Endothelial cell of umbilical vein (primary cell): ENCODE measurements around the gene ANKS6. TPM values are rescaled to one million over a fixed set of nuclear protein-coding genes. Genes with fewer than 3 reads are reported as not detected.

Experiments
- BruUV-seq: library from RNA; stranded (reverse); fragments of 400-500 nt; replicated peaks from 2 replicates; lab custom pipeline; 2021; lab: Mats Ljungman, UMichigan
- CTCF ChIA-PET: fragments of 300-600, 350-600 bp; sonication (Branson Sonifier 250); formaldehyde crosslinking; loops from one replicate; lab custom pipeline; 2021; ENCODE audit warnings: antibody characterized with exemption, inconsistent platforms; lab: Charles Lee
- POLR2A ChIA-PET: fragments of 300-600, 350-600 bp; sonication (Branson Sonifier 250); formaldehyde crosslinking; loops from one replicate; lab custom pipeline; 2021; ENCODE audit warnings: antibody characterized with exemption, inconsistent platforms; lab: Charles Lee
- DNase-seq: peaks from one replicate; pipeline ENCODE4 v3.0.0-alpha.2; 2011; ENCODE audit warnings: low read depth, low spot score
- FAIRE-seq: peaks from 2 replicates; lab custom pipeline; 2011; peaks lifted over from hg19 to GRCh38; lab: Jason Lieb, UNC
- H2AFZ ChIP-seq: 2 replicates; pipeline ENCODE4 v1.6.0; 2012; ENCODE audit warnings: low read depth, low read length, control low read depth, inconsistent platforms
- H3K27ac ChIP-seq: 2 replicates; pipeline ENCODE4 v1.5.1; 2011; ENCODE audit warnings: low read depth, mild to moderate bottlenecking, control low read depth, low read length, moderate library complexity; ENCODE audit not compliant: insufficient read depth
- H3K27me3 ChIP-seq, 2 experiments: 2 replicates each; pipeline versions ENCODE4 v1.6.0 to v1.6.1; 2011; ENCODE audit warnings: low read length in 2 of 2, mixed read lengths in 1 of 2; ENCODE audit not compliant: control insufficient read depth in 2 of 2, insufficient read depth in 2 of 2
- H3K36me3 ChIP-seq, 2 experiments: 2 replicates in 1 of 2; 3 replicates in 1 of 2; pipeline ENCODE4 v1.5.1; 2011; ENCODE audit warnings: low read length in 2 of 2, mild to moderate bottlenecking in 1 of 2, moderate library complexity in 1 of 2; ENCODE audit not compliant: control insufficient read depth in 2 of 2, insufficient read depth in 2 of 2; ENCODE audit errors: extremely low read depth in 1 of 2
- H3K4me1 ChIP-seq: 3 replicates; pipeline ENCODE4 v1.5.1; 2011; ENCODE audit warnings: mild to moderate bottlenecking, low read length; ENCODE audit not compliant: control insufficient read depth, insufficient read depth; ENCODE audit errors: extremely low read depth
- H3K4me2 ChIP-seq: 2 replicates; pipeline ENCODE4 v1.6.1; 2011; ENCODE audit warnings: low read length, control low read depth, mixed read lengths; ENCODE audit not compliant: insufficient read depth
- H3K4me3 ChIP-seq, 3 experiments: fragments of 200-600 bp in 1 of 3; sonication (generic), shearing (Covaris generic) in 1 of 3; replicated peaks in 1 of 3; 2 replicates each; pipeline ENCODE4 v1.5.1; 2011 to 2016; ENCODE audit warnings: control low read depth in 3 of 3, low read length in 3 of 3, mild to moderate bottlenecking in 2 of 3, inconsistent platforms in 1 of 3, low read depth in 1 of 3, moderate library complexity in 1 of 3; ENCODE audit not compliant: insufficient read depth in 1 of 3
- H3K79me2 ChIP-seq: 2 replicates; pipeline ENCODE4 v1.6.0; 2012; ENCODE audit warnings: low read length, inconsistent platforms; ENCODE audit not compliant: control insufficient read depth, insufficient read depth
- H3K9ac ChIP-seq: replicated peaks from 2 replicates; pipeline ENCODE3; 2011; ENCODE audit warnings: low read length, control low read depth; ENCODE audit not compliant: insufficient read depth; ENCODE audit errors: extremely low read depth
- H3K9me1 ChIP-seq: replicated peaks from 3 replicates; pipeline ENCODE4 v1.6.0; 2011; ENCODE audit warnings: mild to moderate bottlenecking, low read length; ENCODE audit not compliant: control insufficient read depth, insufficient read depth; ENCODE audit errors: extremely low read depth
- H3K9me3 ChIP-seq: replicated peaks from 2 replicates; pipeline ENCODE4 v1.5.1; 2012; ENCODE audit warnings: low read length, inconsistent platforms; ENCODE audit not compliant: control insufficient read depth, insufficient read depth
- H4K20me1 ChIP-seq: replicated peaks from 2 replicates; pipeline ENCODE3; 2011; ENCODE audit warnings: mild to moderate bottlenecking, low read length; ENCODE audit not compliant: control insufficient read depth, insufficient read depth; ENCODE audit errors: extremely low read depth
- EZH2 ChIP-seq: IDR thresholded peaks from 2 replicates; pipeline ENCODE4 v1.6.1; 2012; ENCODE audit warnings: borderline replicate concordance, low read depth, mild to moderate bottlenecking, moderate library complexity, low read length, inconsistent platforms; ENCODE audit not compliant: severe bottlenecking
- FOS ChIP-seq: IDR thresholded peaks from 2 replicates; pipeline ENCODE4 v1.6.1; 2011; ENCODE audit warnings: mild to moderate bottlenecking, low read length, moderate library complexity, borderline replicate concordance; ENCODE audit not compliant: insufficient read depth
- GATA2 ChIP-seq: IDR thresholded peaks from 2 replicates; pipeline ENCODE4 v1.7.0; 2011; ENCODE audit warnings: low read depth, mild to moderate bottlenecking, moderate library complexity, mixed read lengths, low read length; ENCODE audit not compliant: insufficient read length, insufficient read depth
- JUN ChIP-seq: IDR thresholded peaks from 2 replicates; pipeline ENCODE4 v1.6.1; 2011; ENCODE audit warnings: borderline replicate concordance, low read depth; ENCODE audit not compliant: insufficient read length, insufficient read depth
- MYC ChIP-seq: IDR thresholded peaks from one replicate; pipeline ENCODE4 v1.6.1; 2011; ENCODE audit warnings: mild to moderate bottlenecking, low read depth, low read length
- POLR2A ChIP-seq: IDR thresholded peaks from 2 replicates; pipeline ENCODE4 v1.6.1; 2012; ENCODE audit warnings: low read depth, mild to moderate bottlenecking, control low read depth, low read length
- POLR2AphosphoS5 ChIP-seq: IDR thresholded peaks from 2 replicates; pipeline ENCODE4 v1.6.1; 2012; ENCODE audit warnings: low read depth, mild to moderate bottlenecking, control low read depth, low read length, moderate library complexity; ENCODE audit not compliant: insufficient read depth
- dilution Hi-C: fragments of 300-500 bp; cut with MboI; formaldehyde crosslinking; loops from one replicate; pipeline ENCODE4 v1.15.0; 2019; ENCODE audit warnings: low sequenced_read_pairs; ENCODE audit not compliant: extremely low pct_ligation_motif_present
- intact Hi-C: fragments of 100-400 bp; cut with micrococcal nuclease; formaldehyde crosslinking; loops from one replicate; pipeline ENCODE4 v1.10.0; 2022
- polyA plus RNA-seq, 4 experiments: library from polyadenylated mRNA; depleted of rRNA in 3 of 4; stranded (reverse) in 3 of 4; unstranded in 1 of 4; fragments of >200 nt; gene quantifications; 2 replicates each; pipeline versions ENCODE4 v1.2.1 to v1.2.3, GENCODE V29; 2011 to 2012; ENCODE audit warnings: missing spikeins in 1 of 4
- total RNA-seq: library from RNA; stranded (reverse); gene quantifications from 2 replicates; pipeline ENCODE4 v1.2.3, GENCODE V29; 2021
- TF ChIP-seq, protein P1 (sequence below), 2 donors: IDR thresholded peaks; 1 replicate in 1 of 2; 2 replicates in 1 of 2; pipeline ENCODE4 v1.5.1; 2011; ENCODE audit warnings: low read length in 2 of 2, mild to moderate bottlenecking in 2 of 2, moderate library complexity in 2 of 2, control low read depth in 1 of 2, inconsistent platforms in 1 of 2, low read depth in 1 of 2; ENCODE audit not compliant: insufficient read depth in 1 of 2; ENCODE audit errors: extremely low read depth in 1 of 2
- TF ChIP-seq, protein P2 (sequence below): IDR thresholded peaks from 2 replicates; pipeline ENCODE4 v1.6.1; 2011; ENCODE audit not compliant: insufficient read depth, insufficient read length

ANKS6 gene
- total and polyA plus RNA-seq, 2 donors (not counting 3 experiments of a cell fraction or from before 2014, with no cell fraction given), result 15.5 to 18.6 TPM

DNA sequence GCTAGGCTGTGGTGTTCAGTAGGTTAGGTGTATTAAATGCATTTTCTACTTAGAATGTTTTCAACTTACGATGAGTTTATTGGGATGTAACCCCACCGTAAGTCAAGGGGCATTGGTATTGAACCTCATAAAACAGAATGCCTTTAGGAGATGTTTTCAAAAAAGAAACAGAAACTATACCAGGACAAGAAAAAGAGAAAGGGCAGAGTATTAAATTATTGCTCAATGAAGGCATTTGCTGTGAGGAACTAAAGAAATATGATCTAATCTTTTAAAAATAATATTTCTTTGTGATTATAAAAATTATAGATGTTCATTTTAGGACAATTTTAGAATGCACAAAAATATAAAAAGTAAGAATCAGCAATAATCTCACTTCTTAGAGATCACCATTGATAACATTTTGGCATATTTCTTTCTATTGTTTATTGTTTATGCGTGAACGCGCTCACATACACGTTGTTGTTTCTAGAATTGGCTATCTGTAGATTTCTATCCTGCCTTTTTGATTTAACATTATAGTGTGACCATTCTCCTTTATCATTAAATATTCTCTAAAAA lies 19.1 kb upstream of the ANKS6 start:
- POLR2A ChIA-PET, result no interaction called here
- dilution Hi-C loops, result no loop called here

More for the DNA sequence above, 19.1 kb upstream of the ANKS6 start:
- BruUV-seq, result no TSS peak
- no peak overlapping the region for H3K4me3 ChIP-seq
- no peaks in the 10 kb centered on the region for H3K27me3 ChIP-seq
- no peak overlapping the region for H2AFZ ChIP-seq
- intact Hi-C loops, result no loop called here
- no peaks in the 10 kb centered on the region for H3K9me3 ChIP-seq
- no peaks in the 10 kb centered on the region for H3K36me3 ChIP-seq
- CTCF ChIA-PET, result no interaction called here
- no peak for TF ChIP-seq FOS
- TF ChIP-seq, protein P1, sequence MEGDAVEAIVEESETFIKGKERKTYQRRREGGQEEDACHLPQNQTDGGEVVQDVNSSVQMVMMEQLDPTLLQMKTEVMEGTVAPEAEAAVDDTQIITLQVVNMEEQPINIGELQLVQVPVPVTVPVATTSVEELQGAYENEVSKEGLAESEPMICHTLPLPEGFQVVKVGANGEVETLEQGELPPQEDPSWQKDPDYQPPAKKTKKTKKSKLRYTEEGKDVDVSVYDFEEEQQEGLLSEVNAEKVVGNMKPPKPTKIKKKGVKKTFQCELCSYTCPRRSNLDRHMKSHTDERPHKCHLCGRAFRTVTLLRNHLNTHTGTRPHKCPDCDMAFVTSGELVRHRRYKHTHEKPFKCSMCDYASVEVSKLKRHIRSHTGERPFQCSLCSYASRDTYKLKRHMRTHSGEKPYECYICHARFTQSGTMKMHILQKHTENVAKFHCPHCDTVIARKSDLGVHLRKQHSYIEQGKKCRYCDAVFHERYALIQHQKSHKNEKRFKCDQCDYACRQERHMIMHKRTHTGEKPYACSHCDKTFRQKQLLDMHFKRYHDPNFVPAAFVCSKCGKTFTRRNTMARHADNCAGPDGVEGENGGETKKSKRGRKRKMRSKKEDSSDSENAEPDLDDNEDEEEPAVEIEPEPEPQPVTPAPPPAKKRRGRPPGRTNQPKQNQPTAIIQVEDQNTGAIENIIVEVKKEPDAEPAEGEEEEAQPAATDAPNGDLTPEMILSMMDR (IDR thresholded peaks at IDR 0.05; ENCODE audit: extremely low read depth in 1 of 2, insufficient read depth in 1 of 2, low read depth in 1 of 2, low read length in 2 of 2), result no peak
- no peak for TF ChIP-seq GATA2
- no peak for TF ChIP-seq MYC
- no peak for TF ChIP-seq POLR2A
- no peak for TF ChIP-seq EZH2
- TF ChIP-seq, protein P2, sequence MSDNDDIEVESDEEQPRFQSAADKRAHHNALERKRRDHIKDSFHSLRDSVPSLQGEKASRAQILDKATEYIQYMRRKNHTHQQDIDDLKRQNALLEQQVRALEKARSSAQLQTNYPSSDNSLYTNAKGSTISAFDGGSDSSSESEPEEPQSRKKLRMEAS, result no peak
- no peak for TF ChIP-seq POLR2AphosphoS5
- no peak for TF ChIP-seq JUN
- H3K4me1 ChIP-seq, result peaks cover 4% of the 10 kb centered on the region
- DNase-seq (no peak), FAIRE-seq (no peak)
- no peaks in the 10 kb centered on the region for H3K79me2 ChIP-seq
- H3K4me2 ChIP-seq, result no peak overlapping the region
- H4K20me1 ChIP-seq, result no peaks in the 10 kb centered on the region
- no peaks in the 10 kb centered on the region for H3K9me1 ChIP-seq
- no peak overlapping the region for H3K27ac ChIP-seq
- no peak overlapping the region for H3K9ac ChIP-seq
